Measurements from ENCODE around the gene CABP2. TPM values are rescaled to one million over a fixed set of nuclear protein-coding genes. Genes with fewer than 3 reads are reported as not detected.

Gene CABP2
- total RNA-seq, 4 donors from 2014 or later = not detected

- in situ Hi-C loops (cut with MboI; ENCODE audit: low pct_ligation_motif_present in 1 of 4, low pct_unique_long_range_greater_than_20kb in 1 of 4, low sequenced_read_pairs in 3 of 4) = no loop called here
- peak; percentile 37 for DNase-seq
- TF ChIP-seq POLR2A (IDR thresholded peaks at IDR 0.05) (no peak), CTCF (IDR thresholded peaks at IDR 0.05) (no peak), EP300 (IDR thresholded peaks at IDR 0.05; ENCODE audit: low read depth) (no peak), POLR2AphosphoS5 (IDR thresholded peaks at IDR 0.05) (no peak)
- Histone ChIP-seq H3K27me3 (no peaks in the 10 kb centered on the region), H3K27ac (peak overlapping the region; percentile 98 to 100 (median 98)), H3K9me3 (no peaks in the 10 kb centered on the region), H3K36me3 (no peaks in the 10 kb centered on the region), H3K4me1 (peaks cover 26 to 51% (median 39%) of the 10 kb centered on the region in 4 donors), H3K4me3 (peak overlapping the region; percentile 62 to 81 (median 69))
- 3% methylated on average over 46 of the region's 101 CpGs; no CpG with 5 or more reads in 1 of the 2 donors for WGBS, 2 donors (ENCODE audit: low coverage in 1 of 2)
- intact Hi-C loops (cut with DNase I; ENCODE audit: low total_unique reads) = no loop called here
These were observed 19.0 kb downstream of the CABP2 start for GRCh38 chr11:67504005-67504949.

GRCh38 chr11:67503119-67504004, 19.9 kb downstream of the CABP2 start:
- Histone ChIP-seq H3K27ac (peak overlapping the region in 2 of 4 donors; percentile 98 to 100), H3K4me3 (peak overlapping the region in 3 of 4 donors; percentile 65 to 81 (median 73)), H3K27me3 (no peaks in the 10 kb centered on the region), H3K9me3 (no peaks in the 10 kb centered on the region), H3K4me1 (peaks cover 26 to 46% (median 33%) of the 10 kb centered on the region in 4 donors), H3K36me3 (no peaks in the 10 kb centered on the region)
- intact Hi-C loops (cut with DNase I; ENCODE audit: low total_unique reads) (no loop called here), in situ Hi-C loops (cut with MboI; ENCODE audit: low pct_ligation_motif_present in 1 of 4, low pct_unique_long_range_greater_than_20kb in 1 of 4, low sequenced_read_pairs in 3 of 4) (no loop called here)
- 83 to 92% methylated on average over 4 to 19 of the region's 19 CpGs for WGBS, 2 donors (ENCODE audit: low coverage in 1 of 2)
- no peak for TF ChIP-seq CTCF (IDR thresholded peaks at IDR 0.05)
- no peak for TF ChIP-seq POLR2A (IDR thresholded peaks at IDR 0.05)
- no peak for TF ChIP-seq POLR2AphosphoS5 (IDR thresholded peaks at IDR 0.05)
- TF ChIP-seq EP300 (IDR thresholded peaks at IDR 0.05; ENCODE audit: low read depth) = no peak
- DNase-seq = no peak

GRCh38 chr11:67502328-67502979, 20.8 kb downstream of the CABP2 start:
- 97% methylated on average over 17 of the region's 18 CpGs; no CpG with 5 or more reads in 1 of the 2 donors for WGBS, 2 donors (ENCODE audit: low coverage in 1 of 2)
- in situ Hi-C loops (cut with MboI; ENCODE audit: low pct_ligation_motif_present in 1 of 4, low pct_unique_long_range_greater_than_20kb in 1 of 4, low sequenced_read_pairs in 3 of 4) (no loop called here), intact Hi-C loops (cut with DNase I; ENCODE audit: low total_unique reads) (no loop called here)
- TF ChIP-seq EP300 (IDR thresholded peaks at IDR 0.05; ENCODE audit: low read depth) (no peak), POLR2AphosphoS5 (IDR thresholded peaks at IDR 0.05) (no peak), POLR2A (IDR thresholded peaks at IDR 0.05) (no peak), CTCF (IDR thresholded peaks at IDR 0.05) (no peak)
- no peak overlapping the region for H3K4me3 ChIP-seq
- H3K36me3 ChIP-seq = no peaks in the 10 kb centered on the region
- H3K27me3 ChIP-seq = no peaks in the 10 kb centered on the region
- H3K4me1 ChIP-seq = peaks cover 26 to 42% (median 32%) of the 10 kb centered on the region in 4 donors
- no peak overlapping the region for H3K27ac ChIP-seq
- no peak for DNase-seq
- H3K9me3 ChIP-seq = no peaks in the 10 kb centered on the region

Measured in transverse colon (tissue), 4 donors.